ENCODE data around the gene GAB2. TPM values are rescaled to one million over a fixed set of nuclear protein-coding genes. Genes with fewer than 3 reads are reported as not detected.

GAB2 gene
- total and polyA plus RNA-seq, 2 of the 13 experiments (the other 11 are each of a cell fraction or from before 2014, with no cell fraction given): 4.1 to 8.6 TPM

DNA sequence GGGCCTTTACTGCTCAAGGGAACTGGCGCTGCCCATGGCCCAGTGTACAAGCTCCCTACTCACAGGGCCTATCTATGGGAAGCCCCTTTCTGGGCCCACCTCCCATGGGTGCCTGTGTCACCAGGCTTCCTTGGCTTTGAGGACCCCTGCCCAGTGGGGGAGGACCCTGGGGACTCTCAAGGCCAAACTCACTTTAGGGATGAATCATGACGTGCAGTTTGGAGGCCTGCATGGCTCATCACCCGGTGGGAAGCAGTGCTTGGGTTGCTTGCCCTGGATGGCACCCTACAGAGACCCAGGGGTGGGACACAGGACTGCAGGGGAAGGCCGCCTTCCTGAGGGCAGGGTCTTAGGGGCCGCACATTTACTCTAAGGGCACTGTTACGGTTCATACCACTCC is 245.7 kb downstream of the GAB2 start:
- no TSS peak for BruUV-seq (replicated peaks)
- DNase-seq (ENCODE audit: low spot score) (no peak), FAIRE-seq (no peak), ATAC-seq (no peak)
- H3K36me3 ChIP-seq (replicated peaks in 1 of 2; ENCODE audit: control insufficient read depth in 1 of 2, insufficient read depth in 2 of 2, low read length in 2 of 2): peaks cover 4 to 5% of the 10 kb centered on the region in 2 experiments; a peak in 2 of 5 replicates
- H3K79me2 ChIP-seq (ENCODE audit: insufficient read depth, low read length): no peaks in the 10 kb centered on the region
- H3K4me2 ChIP-seq (ENCODE audit: low read depth, low read length): no peak overlapping the region
- no peak overlapping the region for H3K4me3 ChIP-seq (replicated peaks in 1 of 3; ENCODE audit: insufficient read depth in 1 of 3, low read depth in 2 of 3, low read length in 3 of 3)
- intact Hi-C loops (cut with micrococcal nuclease; ENCODE audit: unreplicated experiment) (no loop called here), in situ Hi-C loops (cut with HindIII; ENCODE audit: extremely low pct_ligation_motif_present, low pct_unique_long_range_greater_than_20kb) (no loop called here)
- 88% methylated on average over 6 of the region's 6 CpGs for WGBS (ENCODE audit: low lambda C conversion rate)
- no peak overlapping the region for H2AFZ ChIP-seq (ENCODE audit: low read length)
- no peak overlapping the region for H3K27ac ChIP-seq (ENCODE audit: extremely low read length, insufficient read depth, low read length)
- TF ChIP-seq, protein P1, sequence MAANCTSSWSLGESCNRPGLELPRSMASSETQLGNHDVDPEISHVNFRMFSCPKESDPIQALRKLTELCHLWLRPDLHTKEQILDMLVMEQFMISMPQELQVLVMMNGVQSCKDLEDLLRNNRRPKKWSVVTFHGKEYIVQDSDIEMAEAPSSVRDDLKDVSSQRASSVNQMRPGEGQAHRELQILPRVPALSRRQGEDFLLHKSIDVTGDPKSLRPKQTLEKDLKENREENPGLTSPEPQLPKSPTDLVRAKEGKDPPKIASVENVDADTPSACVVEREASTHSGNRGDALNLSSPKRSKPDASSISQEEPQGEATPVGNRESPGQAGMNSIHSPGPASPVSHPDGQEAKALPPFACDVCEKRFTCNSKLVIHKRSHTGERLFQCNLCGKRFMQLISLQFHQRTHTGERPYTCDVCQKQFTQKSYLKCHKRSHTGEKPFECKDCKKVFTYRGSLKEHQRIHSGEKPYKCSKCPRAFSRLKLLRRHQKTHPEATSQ (CRISPR knock-in tag; IDR thresholded peaks at IDR 0.05; ENCODE audit: borderline replicate concordance): no peak
- no peak overlapping the region for H3K9ac ChIP-seq (ENCODE audit: insufficient read depth, low read depth, low read length)
- no peaks in the 10 kb centered on the region for H3K9me3 ChIP-seq (ENCODE audit: low read length)
- H4K20me1 ChIP-seq (ENCODE audit: insufficient read depth, low read length): no peaks in the 10 kb centered on the region; the same call in 1 of the 2 replicates
- ChIA-PET CTCF (ENCODE audit: low intra/inter-chr PET ratio, low total read pairs) (no interaction called here), POLR2A (interaction anchor here (1.5 to 2.0 kb wide), 3 partner anchors 15 to 33 kb away, joined by 6 to 15 read pairs (median 14); partner anchors contain the start of gene ALG8)
- H3K4me1 ChIP-seq (ENCODE audit: insufficient read depth, low read length): peaks cover 46% of the 10 kb centered on the region
- no peaks in the 10 kb centered on the region for H3K27me3 ChIP-seq (ENCODE audit: control insufficient read depth in 1 of 2, insufficient read depth in 2 of 2, low read length in 2 of 2)

DNA sequence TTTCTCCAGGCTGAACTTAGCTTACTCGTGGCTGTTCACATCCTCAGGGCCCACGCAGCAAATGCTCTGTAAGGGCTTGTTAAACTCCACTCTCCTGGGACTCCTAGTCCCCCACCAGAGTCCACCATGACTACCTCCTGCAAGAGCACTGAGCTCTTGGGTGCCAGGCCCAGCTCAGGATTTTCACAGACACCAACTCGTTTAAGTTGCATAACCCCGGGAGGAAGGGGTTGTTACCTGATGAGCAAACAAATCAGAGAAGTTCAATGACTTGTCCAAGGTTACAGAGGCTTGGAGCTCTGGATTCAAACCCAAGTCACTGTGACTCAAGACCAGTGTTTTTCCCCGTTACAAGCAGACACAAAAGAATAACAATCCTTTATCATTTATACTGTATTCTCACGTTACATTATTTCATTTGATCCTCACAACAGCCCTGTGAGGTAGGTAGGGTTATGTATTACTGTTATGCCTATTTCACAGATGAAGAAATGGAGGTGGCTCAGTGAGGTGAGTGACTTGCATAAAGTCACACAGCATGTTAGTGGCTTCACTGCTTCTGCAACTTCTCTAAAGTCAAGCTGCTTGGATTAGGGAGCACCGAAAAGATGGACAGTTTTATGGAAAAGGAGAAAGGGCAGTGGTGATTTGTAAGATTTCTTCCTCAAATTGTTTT is 246.6 kb downstream of the GAB2 start:
- Histone ChIP-seq H3K27me3 (ENCODE audit: control insufficient read depth in 1 of 2, insufficient read depth in 2 of 2, low read length in 2 of 2) (no peaks in the 10 kb centered on the region), H3K9me3 (ENCODE audit: low read length) (no peaks in the 10 kb centered on the region), H3K79me2 (ENCODE audit: insufficient read depth, low read length) (no peaks in the 10 kb centered on the region), H3K4me3 (replicated peaks in 1 of 3; ENCODE audit: insufficient read depth in 1 of 3, low read depth in 2 of 3, low read length in 3 of 3) (no peak overlapping the region), H2AFZ (ENCODE audit: low read length) (no peak overlapping the region), H3K4me2 (ENCODE audit: low read depth, low read length) (peak overlapping the region; percentile 21; the same call in 1 of the 2 replicates), H3K9ac (ENCODE audit: insufficient read depth, low read depth, low read length) (no peak overlapping the region), H3K27ac (ENCODE audit: extremely low read length, insufficient read depth, low read length) (no peak overlapping the region), H3K36me3 (replicated peaks in 1 of 2; ENCODE audit: control insufficient read depth in 1 of 2, insufficient read depth in 2 of 2, low read length in 2 of 2) (peaks cover 4 to 5% of the 10 kb centered on the region in 2 experiments; a peak in 2 of 5 replicates), H4K20me1 (ENCODE audit: insufficient read depth, low read length) (no peaks in the 10 kb centered on the region; the same call in 1 of the 2 replicates), H3K4me1 (ENCODE audit: insufficient read depth, low read length) (peaks cover 38% of the 10 kb centered on the region)
- ATAC-seq (peak; percentile 61), FAIRE-seq (peak; percentile 64), DNase-seq (ENCODE audit: low spot score) (peak; percentile 71)
- ChIA-PET CTCF (ENCODE audit: low intra/inter-chr PET ratio, low total read pairs) (no interaction called here), POLR2A (interaction anchor here (0.7 to 2.0 kb wide), 13 partner anchors 9 to 120 kb away, joined by 3 to 15 read pairs (median 3); partner anchors contain the start of genes ALG8 and KCTD21)
- 28% methylated on average over 7 of the region's 7 CpGs for WGBS (ENCODE audit: low lambda C conversion rate)
- intact Hi-C loops (cut with micrococcal nuclease; ENCODE audit: unreplicated experiment) (no loop called here), in situ Hi-C loops (cut with HindIII; ENCODE audit: extremely low pct_ligation_motif_present, low pct_unique_long_range_greater_than_20kb) (no loop called here)
- BruUV-seq (replicated peaks): no TSS peak
- TF ChIP-seq ZNF703 (CRISPR knock-in tag; IDR thresholded peaks at IDR 0.05; ENCODE audit: borderline replicate concordance) (no peak), ZNF614 (CRISPR knock-in tag; IDR thresholded peaks at IDR 0.05; ENCODE audit: borderline replicate concordance) (0 out of 2 replicates have a peak, but pooled peaks have one; percentile 43), KAT8 (CRISPR knock-in tag; IDR thresholded peaks at IDR 0.05) (peak; percentile 65), SMARCE1 (IDR thresholded peaks at IDR 0.05; ENCODE audit: borderline replicate concordance) (no peak), RFX1 (IDR thresholded peaks at IDR 0.05) (no peak), ZNF557 (CRISPR knock-in tag; IDR thresholded peaks at IDR 0.05) (no peak), RARA (CRISPR knock-in tag; IDR thresholded peaks at IDR 0.05) (peak; percentile 93), NFIB (CRISPR knock-in tag; IDR thresholded peaks at IDR 0.05; ENCODE audit: borderline replicate concordance) (no peak), REXO4 (CRISPR knock-in tag; IDR thresholded peaks at IDR 0.05; ENCODE audit: borderline replicate concordance) (no peak), MAZ (IDR thresholded peaks at IDR 0.05; ENCODE audit: borderline replicate concordance, low read depth, low read length) (no peak), MAZ (CRISPR knock-in tag; IDR thresholded peaks at IDR 0.05; ENCODE audit: low read depth) (no peak), PRPF4 (IDR thresholded peaks at IDR 0.05; ENCODE audit: low read depth, low read length, poor library complexity, severe bottlenecking) (no peak), ZNF549 (CRISPR knock-in tag; IDR thresholded peaks at IDR 0.05) (no peak)
- TF ChIP-seq, protein P2, sequence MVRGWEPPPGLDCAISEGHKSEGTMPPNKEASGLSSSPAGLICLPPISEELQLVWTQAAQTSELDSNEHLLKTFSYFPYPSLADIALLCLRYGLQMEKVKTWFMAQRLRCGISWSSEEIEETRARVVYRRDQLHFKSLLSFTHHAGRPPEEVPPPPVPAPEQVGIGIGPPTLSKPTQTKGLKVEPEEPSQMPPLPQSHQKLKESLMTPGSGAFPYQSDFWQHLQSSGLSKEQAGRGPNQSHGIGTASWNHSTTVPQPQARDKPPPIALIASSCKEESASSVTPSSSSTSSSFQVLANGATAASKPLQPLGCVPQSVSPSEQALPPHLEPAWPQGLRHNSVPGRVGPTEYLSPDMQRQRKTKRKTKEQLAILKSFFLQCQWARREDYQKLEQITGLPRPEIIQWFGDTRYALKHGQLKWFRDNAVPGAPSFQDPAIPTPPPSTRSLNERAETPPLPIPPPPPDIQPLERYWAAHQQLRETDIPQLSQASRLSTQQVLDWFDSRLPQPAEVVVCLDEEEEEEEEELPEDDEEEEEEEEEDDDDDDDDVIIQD (CRISPR knock-in tag; IDR thresholded peaks at IDR 0.05; ENCODE audit: low read depth): no peak
